ENCODE data around the gene TSGA10IP.

Gene TSGA10IP

GRCh38 chr11:65918211-65919140, 26.8 kb upstream of the TSGA10IP start, which contains the start of gene C11orf68:
Gene C11orf68, minus strand, starts transcription at chr11:65919062. Its CDS starts 31 bp downstream, at chr11:65919031.
- DNase-seq: no peak

GRCh38 chr11:65919141-65919572, 26.1 kb upstream of the TSGA10IP start, which contains the start of gene DRAP1:
Gene DRAP1, plus strand, starts transcription at chr11:65919426. Its CDS starts 76 bp downstream, at chr11:65919502.
- DNase-seq: peak; percentile 99

DNA sequence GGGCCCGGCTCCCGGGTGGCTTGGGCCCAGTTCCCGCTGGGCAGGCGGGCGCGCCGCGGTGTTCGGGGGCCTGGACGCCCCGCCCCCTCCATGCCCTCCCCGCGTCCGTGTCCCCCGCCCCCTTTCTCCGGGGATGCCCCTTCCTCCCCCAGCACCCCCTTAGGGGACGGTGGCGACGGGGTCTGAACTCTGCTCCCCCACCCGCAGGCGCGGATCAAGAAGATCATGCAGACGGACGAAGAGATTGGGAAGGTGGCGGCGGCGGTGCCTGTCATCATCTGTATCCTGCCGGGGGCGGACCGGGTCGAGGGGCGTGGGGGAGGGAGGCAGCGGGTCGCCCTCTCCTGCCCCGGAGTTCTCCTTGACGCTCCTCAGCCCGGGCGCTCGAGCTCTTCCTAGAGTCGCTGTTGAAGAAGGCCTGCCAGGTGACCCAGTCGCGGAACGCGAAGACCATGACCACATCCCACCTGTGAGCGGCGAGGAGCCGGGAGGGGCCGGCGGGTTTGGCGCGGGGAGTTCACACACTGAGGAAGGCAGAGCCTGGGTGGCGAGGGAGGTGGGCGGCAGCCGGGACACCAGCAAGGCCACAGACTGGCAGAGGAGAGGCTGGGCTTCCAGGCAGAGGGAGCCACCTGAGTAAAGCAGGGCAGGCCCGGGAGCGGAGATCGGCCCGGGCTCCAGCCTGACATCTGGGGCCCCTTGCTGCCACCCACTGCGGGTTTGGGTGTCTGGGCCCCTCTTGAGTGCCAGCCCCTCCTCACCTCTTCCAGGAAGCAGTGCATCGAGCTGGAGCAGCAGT, 25.5 kb upstream of the TSGA10IP start:
- peak; percentile 67 for DNase-seq

- no peak for DNase-seq
Observed at GRCh38 chr11:65920372-65920802, 24.9 kb upstream of the TSGA10IP start.

- DNase-seq: no peak
Observed at GRCh38 chr11:65921033-65921555, 24.2 kb upstream of the TSGA10IP start.

- no peak for DNase-seq
Observed at GRCh38 chr11:65921876-65922275, 23.4 kb upstream of the TSGA10IP start.

DNA sequence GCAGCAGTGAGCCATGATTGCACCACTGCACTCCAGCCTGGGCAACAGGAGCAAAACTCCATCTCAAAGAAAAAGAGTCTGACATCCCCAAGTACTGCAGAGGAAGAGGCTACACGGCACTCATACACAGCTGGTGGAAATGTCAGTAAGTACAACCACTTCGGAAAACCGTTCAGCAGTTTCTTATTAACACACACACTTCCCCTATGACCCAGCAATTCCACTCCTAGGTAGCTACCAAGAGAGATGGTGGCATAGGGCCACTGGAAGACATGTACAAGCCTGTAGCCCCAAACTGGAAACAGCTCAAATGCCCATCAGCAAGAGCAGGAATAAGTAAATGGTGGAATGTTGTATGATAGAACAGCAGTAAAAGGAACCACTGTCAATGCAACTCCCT, 22.7 kb upstream of the TSGA10IP start:
- DNase-seq: no peak

DNA sequence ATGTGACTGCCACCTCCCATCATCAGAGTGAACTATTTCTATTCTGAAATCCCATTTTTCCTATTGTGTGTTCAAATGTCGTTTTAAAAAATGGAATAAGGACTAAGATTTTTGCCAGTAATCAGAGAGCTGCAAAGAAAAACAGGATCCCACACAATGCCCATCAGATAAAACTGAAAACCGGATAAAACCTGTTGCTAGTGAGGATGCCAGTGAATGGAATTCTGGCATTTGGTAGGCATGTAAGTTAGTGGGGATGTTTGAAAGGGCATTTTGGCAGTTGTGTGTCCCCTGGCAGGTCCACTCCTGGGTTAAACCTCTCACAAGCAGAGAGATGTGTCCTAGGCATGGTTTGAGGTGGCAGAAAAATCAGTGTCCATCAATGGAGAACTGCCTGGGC, 19.9 kb upstream of the TSGA10IP start:
- no peak for DNase-seq

DNA sequence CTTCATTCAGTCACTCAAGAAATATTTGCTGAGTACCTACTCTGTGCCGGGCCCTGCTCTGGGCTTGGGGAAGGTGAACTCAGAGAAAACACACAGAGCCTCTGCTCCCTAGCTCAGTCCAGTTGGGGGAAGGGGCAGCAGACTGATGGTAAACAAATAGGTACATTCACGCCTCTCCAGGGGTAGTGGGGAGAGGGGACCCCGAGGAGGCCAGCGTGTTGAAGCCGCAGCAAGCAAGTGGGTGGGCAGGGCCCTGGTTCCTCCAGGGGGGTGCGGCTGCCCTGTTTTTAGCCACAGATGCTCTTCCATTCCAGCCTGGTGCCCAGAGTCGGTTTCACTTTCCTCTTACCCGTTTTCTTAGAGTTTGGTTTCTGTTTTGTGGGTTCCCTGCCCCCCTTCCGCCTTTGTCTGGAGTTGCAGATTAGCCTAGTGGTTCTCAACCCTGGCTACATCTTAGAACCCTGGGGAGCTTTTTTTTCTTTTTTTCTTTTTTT, 17.3 kb upstream of the TSGA10IP start:
- peak; percentile 77 for DNase-seq

- DNase-seq: no peak
Observed at GRCh38 chr11:65928667-65929066, 16.6 kb upstream of the TSGA10IP start.

DNA sequence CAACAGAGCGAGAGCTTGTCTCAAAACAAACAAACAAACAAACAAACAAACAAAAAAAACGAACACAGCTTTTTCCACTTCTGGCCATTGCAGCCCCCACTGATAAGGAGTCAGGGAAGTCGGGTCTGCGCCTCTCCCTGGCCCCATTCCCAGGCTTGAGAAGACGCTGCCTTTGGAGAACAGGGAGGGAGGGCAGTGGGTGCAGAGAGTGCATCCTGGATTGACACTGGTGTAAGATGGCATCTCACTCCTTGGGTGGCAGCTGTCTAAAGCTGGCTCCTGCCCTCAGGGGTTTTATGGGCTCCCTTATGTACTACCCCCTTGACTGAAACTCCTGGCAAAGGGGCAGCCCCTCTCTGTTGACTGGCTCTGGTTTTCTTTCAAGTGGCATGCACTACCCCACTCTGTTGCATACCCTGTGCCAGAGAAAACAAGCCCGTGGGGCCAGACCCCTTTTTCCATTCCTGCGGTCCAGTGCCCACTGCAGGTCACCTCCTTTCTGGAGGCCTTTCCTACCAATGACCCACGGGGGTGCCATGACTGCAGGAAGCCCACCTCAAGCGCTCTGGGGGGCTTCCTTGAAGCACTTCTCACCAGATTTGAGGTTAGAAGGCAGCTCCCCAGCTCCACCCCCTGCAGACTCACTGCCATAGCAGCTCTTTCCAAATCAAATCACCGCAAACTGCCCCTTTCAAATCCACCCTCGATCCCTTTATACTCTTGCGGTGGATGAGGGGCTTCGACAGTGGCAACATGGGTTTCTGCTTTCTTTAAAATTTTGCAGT, 13.3 kb upstream of the TSGA10IP start:
- no peak for DNase-seq

GRCh38 chr11:65932558-65932919, 12.7 kb upstream of the TSGA10IP start:
- DNase-seq: no peak

GRCh38 chr11:65934014-65934413, 11.3 kb upstream of the TSGA10IP start:
- no peak for DNase-seq

- DNase-seq: no peak
Observed at GRCh38 chr11:65937766-65938165, 7.5 kb upstream of the TSGA10IP start.

GRCh38 chr11:65941720-65942310, 3.5 kb upstream of the TSGA10IP start:
- DNase-seq: no peak

- no peak for DNase-seq
Observed at GRCh38 chr11:65942531-65942930, 2.7 kb upstream of the TSGA10IP start.

GRCh38 chr11:65944191-65944590, 1.1 kb upstream of the TSGA10IP start:
- no peak for DNase-seq

DNA sequence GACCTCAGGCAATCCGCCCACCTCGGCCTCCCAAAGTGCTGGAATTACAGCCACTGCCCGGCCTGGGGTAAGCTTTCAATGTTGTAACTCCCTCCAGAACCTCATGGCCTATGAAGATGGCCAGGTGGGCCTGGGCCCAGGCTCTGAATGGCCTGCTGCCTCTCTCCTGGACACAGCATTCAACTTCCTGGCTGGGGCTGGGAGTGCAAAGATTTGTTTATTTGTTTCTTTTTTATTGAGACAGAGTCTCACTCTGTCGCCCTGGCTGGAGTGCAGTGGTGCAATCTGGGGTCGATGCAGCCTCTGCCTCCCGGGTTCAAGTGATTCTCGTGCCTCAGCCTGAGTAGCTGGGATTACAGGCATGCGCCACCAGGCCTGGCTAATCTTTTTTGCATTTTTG, 513 bp upstream of the TSGA10IP start:
- no peak for DNase-seq

GRCh38 chr11:65945941-65946558, 770 bp downstream of the TSGA10IP start:
- no peak for DNase-seq

- no peak for DNase-seq
Observed at GRCh38 chr11:65946655-65947054, 1.4 kb downstream of the TSGA10IP start.

DNA sequence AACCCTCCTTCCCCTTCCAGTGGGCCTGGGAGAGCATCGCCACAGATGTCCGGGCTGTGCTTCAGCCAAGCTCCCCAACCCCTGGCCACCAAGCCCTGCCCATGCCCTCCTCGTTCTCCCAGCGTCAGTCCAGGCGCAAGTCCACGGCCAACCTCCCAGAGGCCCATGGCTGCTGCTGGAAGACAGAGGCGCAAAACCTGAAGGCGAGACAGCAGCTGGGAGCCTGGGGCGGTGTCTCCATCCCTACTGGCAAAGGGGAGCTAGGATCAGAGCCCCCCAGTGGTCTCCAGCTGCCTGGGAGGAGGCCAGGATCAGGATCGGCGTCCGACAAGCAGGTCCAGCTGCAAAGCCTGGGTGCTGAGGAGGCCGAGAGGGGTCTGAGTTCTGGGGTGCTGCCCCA, 1.9 kb downstream of the TSGA10IP start:
- no peak for DNase-seq
